CD4-positive, alpha-beta T cell (primary cell): ENCODE data around the gene SH3RF2. TPM values are rescaled to one million over a fixed set of nuclear protein-coding genes. Genes with fewer than 3 reads are reported as not detected.

Experiments used
- ATAC-seq: fragments of 200-7000 bp; cut with Tn5 transposase; one replicate; pipeline ENCODE4 v1.10.0; 2022; ENCODE audit warnings: mild to moderate bottlenecking; ENCODE audit not compliant: poor library complexity
- CTCF ChIA-PET: fragments of 350-600 bp; sonication (Branson Sonifier 250); formaldehyde crosslinking; loops from one replicate; lab custom pipeline; 2021; ENCODE audit warnings: antibody characterized with exemption, inconsistent platforms; lab: Charles Lee
- POLR2A ChIA-PET: fragments of 350-600 bp; sonication (Branson Sonifier 250); formaldehyde crosslinking; loops from one replicate; lab custom pipeline; 2021; ENCODE audit warnings: antibody characterized with exemption, inconsistent platforms; lab: Charles Lee
- DNase-seq, 14 experiments: peaks; one replicate each; pipeline ENCODE4 v3.0.0-alpha.2; 2013 to 2020; ENCODE audit warnings: mixed read lengths in 2 of 14
- H3K27ac ChIP-seq, 2 donors: one replicate each; pipeline versions ENCODE4 v1.5.1 to v1.7.0; 2013; ENCODE audit warnings: low read length in 2 of 2, low read depth in 1 of 2, mild to moderate bottlenecking in 1 of 2
- H3K27me3 ChIP-seq, 2 experiments: 1 replicate in 1 of 2; 2 replicates in 1 of 2; pipeline versions ENCODE4 v1.6.1 to v1.7.0; 2013; ENCODE audit warnings: low read length in 2 of 2, control low read depth in 1 of 2, mild to moderate bottlenecking in 1 of 2, moderate library complexity in 1 of 2; ENCODE audit not compliant: insufficient read depth in 2 of 2, control insufficient read depth in 1 of 2
- H3K36me3 ChIP-seq: one replicate; pipeline ENCODE4 v1.6.1; 2013; ENCODE audit warnings: low read length, control low read depth; ENCODE audit not compliant: insufficient read depth
- H3K4me1 ChIP-seq: one replicate; pipeline ENCODE4 v1.6.1; 2013; ENCODE audit warnings: low read length, control low read depth; ENCODE audit not compliant: insufficient read depth
- H3K4me3 ChIP-seq: one replicate; pipeline ENCODE4 v1.5.1; 2013; ENCODE audit warnings: mild to moderate bottlenecking, low read length, moderate library complexity
- H3K9me3 ChIP-seq, 2 experiments: 1 replicate in 1 of 2; 2 replicates in 1 of 2; pipeline versions ENCODE4 v1.6.1 to v1.7.0; 2013; ENCODE audit warnings: low read length in 2 of 2, mild to moderate bottlenecking in 2 of 2, control low read depth in 1 of 2, moderate library complexity in 1 of 2; ENCODE audit not compliant: control insufficient read depth in 1 of 2, insufficient read depth in 1 of 2
- H3K27ac Mint-ChIP-seq: one replicate; pipeline ENCODE4 v1.8.0; 2020; ENCODE audit warnings: mixed read lengths
- H3K27me3 Mint-ChIP-seq: one replicate; pipeline ENCODE4 v1.8.0; 2021; ENCODE audit warnings: mixed read lengths
- H3K36me3 Mint-ChIP-seq: one replicate; pipeline ENCODE4 v1.8.0; 2021; ENCODE audit warnings: low read depth, mixed read lengths
- H3K4me1 Mint-ChIP-seq: one replicate; pipeline ENCODE4 v1.8.0; 2021; ENCODE audit warnings: low read depth, mixed read lengths
- H3K4me3 Mint-ChIP-seq: one replicate; pipeline ENCODE4 v1.8.0; 2020; ENCODE audit warnings: mild to moderate bottlenecking, mixed read lengths
- H3K9me3 Mint-ChIP-seq: one replicate; pipeline ENCODE4 v1.8.0; 2020; ENCODE audit warnings: mixed read lengths
- intact Hi-C, 2 experiments: fragments of 100-400 bp; cut with DNase I in 1 of 2; cut with micrococcal nuclease in 1 of 2; formaldehyde crosslinking; loops; one replicate each; pipeline versions ENCODE4 v1.15.1 to v1.9.0; 2023 to 2025; cut with DNase I, micrococcal nuclease
- total RNA-seq, 174 experiments: library from RNA in 2 of 174; stranded (reverse) in 2 of 174; gene quantifications; one replicate each; pipeline ENCODE4 v1.2.3 and lab custom pipeline; 2021 to 2026
- TF ChIP-seq, protein P1 (sequence below): fragments of 200-600 bp; IDR thresholded peaks from one replicate; pipeline ENCODE4 v1.8.0; 2022; ENCODE audit warnings: antibody characterized with exemption, mild to moderate bottlenecking

The SH3RF2 gene
- total RNA-seq, 2 experiments from 2014 or later, result 0.11 to 0.42 TPM

DNA sequence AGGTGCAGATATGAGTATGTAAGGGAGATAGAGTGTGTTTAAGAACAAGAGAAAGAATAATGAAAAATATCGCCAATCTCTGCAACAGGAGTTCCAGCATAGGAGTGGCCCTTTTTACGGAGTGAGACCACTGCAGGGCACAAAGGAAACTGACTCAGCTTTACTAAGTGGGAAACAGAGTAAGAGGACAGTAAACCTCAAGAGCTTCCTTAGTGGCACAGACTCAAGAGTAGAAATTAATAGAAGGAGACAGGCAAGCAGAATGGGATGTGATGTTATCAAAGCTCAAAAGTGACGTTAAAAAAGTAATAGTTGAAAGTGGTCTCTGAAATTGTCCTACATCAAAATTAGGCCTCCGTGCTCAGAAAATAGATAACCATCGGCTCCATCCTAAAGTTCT, 2.1 kb upstream of the SH3RF2 start:
- H3K4me1 Mint-ChIP-seq, result peaks cover 10% of the 10 kb centered on the region
- H3K4me3 Mint-ChIP-seq, result no peak overlapping the region
- intact Hi-C loops, result no loop called here

DNA sequence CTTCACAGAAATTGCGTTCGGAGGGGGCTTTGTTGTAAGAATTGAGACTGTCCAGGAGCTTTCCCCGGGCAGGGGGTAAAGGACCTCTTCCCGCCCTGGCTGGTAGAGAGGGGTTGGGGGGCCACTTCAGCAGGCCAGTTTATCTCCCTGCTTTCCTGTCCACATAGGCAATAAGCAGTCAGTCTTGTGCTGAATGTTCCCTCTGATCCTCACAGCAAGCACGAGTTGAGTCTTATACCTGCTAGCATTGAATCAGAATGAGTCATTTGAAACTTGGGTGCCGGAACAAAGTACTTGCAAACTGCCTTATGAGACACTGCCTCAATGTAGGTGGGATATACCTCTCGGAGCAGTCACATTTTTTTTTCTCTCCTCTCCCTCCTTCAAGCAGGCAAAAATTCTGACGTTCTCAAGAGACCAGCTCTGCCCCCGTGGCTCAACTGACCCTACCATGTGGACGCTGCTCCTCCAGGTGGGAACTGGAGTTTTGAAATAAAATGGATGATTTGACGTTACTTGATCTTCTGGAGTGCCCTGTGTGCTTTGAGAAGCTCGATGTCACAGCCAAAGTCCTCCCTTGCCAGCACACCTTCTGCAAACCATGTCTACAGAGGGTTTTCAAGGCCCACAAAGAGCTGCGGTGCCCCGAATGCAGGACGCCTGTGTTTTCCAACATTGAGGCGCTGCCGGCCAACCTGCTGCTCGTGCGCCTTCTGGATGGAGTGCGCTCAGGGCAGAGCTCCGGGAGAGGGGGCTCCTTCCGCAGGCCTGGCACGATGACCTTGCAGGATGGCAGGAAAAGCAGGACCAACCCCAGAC, 1.3 kb downstream of the SH3RF2 start:
- Histone ChIP-seq H3K27ac (no peak overlapping the region), H3K9me3 (peaks cover 0 to 11% of the 10 kb centered on the region in 2 experiments), H3K4me3 (no peak overlapping the region), H3K36me3 (no peaks in the 10 kb centered on the region), H3K4me1 (peaks cover 2% of the 10 kb centered on the region), H3K27me3 (peaks cover 0 to 5% of the 10 kb centered on the region in 2 experiments)
- Mint-ChIP-seq H3K9me3 (no peaks in the 10 kb centered on the region), H3K36me3 (no peaks in the 10 kb centered on the region), H3K27me3 (peaks cover 34% of the 10 kb centered on the region), H3K4me3 (no peak overlapping the region), H3K4me1 (peaks cover 10% of the 10 kb centered on the region), H3K27ac (no peak overlapping the region)
- ChIA-PET POLR2A (no interaction called here), CTCF (no interaction called here)
- DNase-seq (no peak), ATAC-seq (no peak)
- TF ChIP-seq, protein P1, sequence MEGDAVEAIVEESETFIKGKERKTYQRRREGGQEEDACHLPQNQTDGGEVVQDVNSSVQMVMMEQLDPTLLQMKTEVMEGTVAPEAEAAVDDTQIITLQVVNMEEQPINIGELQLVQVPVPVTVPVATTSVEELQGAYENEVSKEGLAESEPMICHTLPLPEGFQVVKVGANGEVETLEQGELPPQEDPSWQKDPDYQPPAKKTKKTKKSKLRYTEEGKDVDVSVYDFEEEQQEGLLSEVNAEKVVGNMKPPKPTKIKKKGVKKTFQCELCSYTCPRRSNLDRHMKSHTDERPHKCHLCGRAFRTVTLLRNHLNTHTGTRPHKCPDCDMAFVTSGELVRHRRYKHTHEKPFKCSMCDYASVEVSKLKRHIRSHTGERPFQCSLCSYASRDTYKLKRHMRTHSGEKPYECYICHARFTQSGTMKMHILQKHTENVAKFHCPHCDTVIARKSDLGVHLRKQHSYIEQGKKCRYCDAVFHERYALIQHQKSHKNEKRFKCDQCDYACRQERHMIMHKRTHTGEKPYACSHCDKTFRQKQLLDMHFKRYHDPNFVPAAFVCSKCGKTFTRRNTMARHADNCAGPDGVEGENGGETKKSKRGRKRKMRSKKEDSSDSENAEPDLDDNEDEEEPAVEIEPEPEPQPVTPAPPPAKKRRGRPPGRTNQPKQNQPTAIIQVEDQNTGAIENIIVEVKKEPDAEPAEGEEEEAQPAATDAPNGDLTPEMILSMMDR, result no peak
- intact Hi-C loops, result no loop called here

More for the DNA sequence above, 2.1 kb upstream of the SH3RF2 start:
- no peak for ATAC-seq
- TF ChIP-seq, protein P1, result no peak
- Histone ChIP-seq H3K4me1 (peaks cover 2% of the 10 kb centered on the region), H3K36me3 (no peaks in the 10 kb centered on the region), H3K27me3 (peaks cover 0 to 5% of the 10 kb centered on the region in 2 experiments), H3K4me3 (no peak overlapping the region), H3K9me3 (peaks cover 0 to 11% of the 10 kb centered on the region in 2 experiments), H3K27ac (no peak overlapping the region)
- ChIA-PET POLR2A (no interaction called here), CTCF (no interaction called here)
- Mint-ChIP-seq H3K27ac (no peak overlapping the region), H3K9me3 (no peaks in the 10 kb centered on the region), H3K36me3 (no peaks in the 10 kb centered on the region), H3K27me3 (peaks cover 38% of the 10 kb centered on the region)
- no peak for DNase-seq

DNA sequence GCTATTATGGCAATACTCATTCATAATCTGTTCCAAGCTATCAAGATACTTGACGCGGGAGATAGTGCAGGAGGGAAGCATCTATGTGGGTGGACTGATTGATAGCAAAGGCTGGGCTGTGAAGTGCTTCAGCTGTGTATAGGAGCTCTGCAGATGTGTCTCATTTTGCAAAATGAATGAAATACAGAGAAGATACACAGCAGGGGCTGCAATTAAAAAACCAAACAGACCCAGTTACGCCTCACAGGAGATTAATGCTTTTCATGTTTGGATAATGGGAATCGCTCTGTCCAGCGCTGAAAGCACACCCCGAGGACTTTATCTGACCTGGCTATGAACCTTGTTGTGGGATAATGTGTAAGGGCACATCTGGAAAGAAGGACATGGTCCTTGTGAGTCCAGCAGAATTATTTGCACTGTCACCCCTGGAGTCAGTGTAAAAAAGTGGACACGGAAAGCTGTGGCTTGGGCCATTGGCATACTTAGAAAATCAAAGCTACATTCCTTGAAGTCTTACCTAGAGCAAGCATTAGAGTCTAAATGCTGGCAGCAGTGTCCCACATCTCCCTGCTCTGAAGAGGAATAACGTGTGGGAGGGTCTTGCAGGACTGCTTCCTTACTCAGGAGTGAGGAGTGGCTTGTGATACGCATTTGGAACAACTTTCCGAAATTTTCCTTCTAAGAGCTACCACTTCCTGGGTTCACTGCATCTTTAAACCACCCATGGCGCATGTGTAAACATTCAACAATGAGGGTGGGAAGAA, 2.6 kb downstream of the SH3RF2 start:
- Mint-ChIP-seq H3K36me3 (no peaks in the 10 kb centered on the region), H3K9me3 (no peaks in the 10 kb centered on the region), H3K4me3 (no peak overlapping the region), H3K4me1 (peaks cover 10% of the 10 kb centered on the region), H3K27ac (no peak overlapping the region), H3K27me3 (peaks cover 31% of the 10 kb centered on the region)
- no peaks in the 10 kb centered on the region for H3K36me3 ChIP-seq
- intact Hi-C loops, result no loop called here
- no peak overlapping the region for H3K4me3 ChIP-seq
- ChIA-PET POLR2A (no interaction called here), CTCF (no interaction called here)
- H3K4me1 ChIP-seq, result peaks cover 2% of the 10 kb centered on the region
- TF ChIP-seq, protein P1, result no peak
- H3K27ac ChIP-seq, result no peak overlapping the region
- peaks cover 0 to 5% of the 10 kb centered on the region in 2 experiments for H3K27me3 ChIP-seq
- H3K9me3 ChIP-seq, result peaks cover 0 to 11% of the 10 kb centered on the region in 2 experiments
- no peak for ATAC-seq
- DNase-seq, result no peak
